HG03558 (cell line): ENCODE measurements around the gene SHISAL2A.

Experiments used
- ATAC-seq: cut with Tn5 transposase; IDR thresholded peaks from one replicate; pipeline ENCODE4 v1.9.1; 2021; ENCODE audit warnings: moderate number of reproducible peaks; ENCODE audit not compliant: unreplicated experiment; ENCODE audit errors: extremely low read depth

Gene SHISAL2A

GRCh38 chr1:52615489-52616042 is 17.4 kb upstream of the SHISAL2A start:
- ATAC-seq = no peak

GRCh38 chr1:52621950-52622349 is 11.0 kb upstream of the SHISAL2A start:
- ATAC-seq = no peak

- no peak for ATAC-seq
Measured at GRCh38 chr1:52623812-52624211, 9.2 kb upstream of the SHISAL2A start.

- ATAC-seq = no peak
Measured at GRCh38 chr1:52627028-52627427, 5.9 kb upstream of the SHISAL2A start.

GRCh38 chr1:52628614-52629324 is 4.2 kb upstream of the SHISAL2A start:
- no peak for ATAC-seq

GRCh38 chr1:52629325-52629643 is 3.7 kb upstream of the SHISAL2A start:
- no peak for ATAC-seq

GRCh38 chr1:52629667-52630066 is 3.3 kb upstream of the SHISAL2A start:
- ATAC-seq = no peak

- no peak for ATAC-seq
Measured at GRCh38 chr1:52631759-52632331, 1.1 kb upstream of the SHISAL2A start.

GRCh38 chr1:52633291-52633754 is 355 bp downstream of the SHISAL2A start:
- ATAC-seq = no peak

- no peak for ATAC-seq
Measured at GRCh38 chr1:52634111-52634510, 1.1 kb downstream of the SHISAL2A start.

GRCh38 chr1:52635321-52636089 is 2.5 kb downstream of the SHISAL2A start:
- no peak for ATAC-seq

- peak; percentile 53 for ATAC-seq
Measured at GRCh38 chr1:52636721-52637695, 4.0 kb downstream of the SHISAL2A start.

- no peak for ATAC-seq
Measured at GRCh38 chr1:52637946-52638345, 5.0 kb downstream of the SHISAL2A start.

- ATAC-seq = no peak
Measured at GRCh38 chr1:52640697-52641096, 7.7 kb downstream of the SHISAL2A start.

GRCh38 chr1:52641307-52641706 is 8.3 kb downstream of the SHISAL2A start:
- ATAC-seq = no peak

GRCh38 chr1:52645261-52645660 is 12.3 kb downstream of the SHISAL2A start:
- no peak for ATAC-seq

GRCh38 chr1:52651904-52652303 is 18.9 kb downstream of the SHISAL2A start:
- ATAC-seq = no peak

- ATAC-seq = no peak
Measured at GRCh38 chr1:52653207-52653849, 20.4 kb downstream of the SHISAL2A start.

GRCh38 chr1:52654063-52654462 is 21.1 kb downstream of the SHISAL2A start:
- no peak for ATAC-seq
